Effector memory CD4-positive, alpha-beta T cell (primary cell): ENCODE data around the gene NKG7.

ENCODE experiments used
- DNase-seq, 3 donors: peaks; one replicate each; pipeline ENCODE4 v3.0.0-alpha.2; 2020
- H3K27ac ChIP-seq: 2 replicates; pipeline ENCODE4 v1.7.0; 2013; ENCODE audit warnings: mild to moderate bottlenecking, low read length, moderate library complexity; ENCODE audit not compliant: insufficient read depth, poor library complexity, severe bottlenecking
- H3K27me3 ChIP-seq: replicated peaks from 2 replicates; pipeline ENCODE4 v1.7.0; 2013; ENCODE audit warnings: mild to moderate bottlenecking, low read length; ENCODE audit not compliant: insufficient read depth, control insufficient read depth, poor library complexity, severe bottlenecking
- H3K36me3 ChIP-seq: 2 replicates; pipeline ENCODE4 v1.7.0; 2013; ENCODE audit warnings: mild to moderate bottlenecking, low read length, moderate library complexity; ENCODE audit not compliant: control insufficient read depth, insufficient read depth
- H3K4me1 ChIP-seq: 2 replicates; pipeline ENCODE4 v1.7.0; 2013; ENCODE audit warnings: low read length, mild to moderate bottlenecking; ENCODE audit not compliant: control insufficient read depth, insufficient read depth, poor library complexity, severe bottlenecking
- H3K4me3 ChIP-seq: 2 replicates; pipeline ENCODE4 v1.7.0; 2013; ENCODE audit warnings: low read length, low read depth, mild to moderate bottlenecking; ENCODE audit not compliant: insufficient read depth, poor library complexity, severe bottlenecking
- H3K9me3 ChIP-seq: 2 replicates; pipeline ENCODE4 v1.7.0; 2013; ENCODE audit warnings: mild to moderate bottlenecking, low read length, moderate library complexity; ENCODE audit not compliant: control insufficient read depth

Gene NKG7

GRCh38 chr19:51338563-51339312, 33.7 kb downstream of the NKG7 start:
- peaks cover 15% of the 10 kb centered on the region for H3K4me1 ChIP-seq
- H3K27ac ChIP-seq: peak overlapping the region; percentile 2
- no peaks in the 10 kb centered on the region for H3K27me3 ChIP-seq
- no peaks in the 10 kb centered on the region for H3K9me3 ChIP-seq
- H3K36me3 ChIP-seq: no peaks in the 10 kb centered on the region
- DNase-seq: peak; percentile 64 to 72 (median 70)
- peak overlapping the region; percentile 68 for H3K4me3 ChIP-seq

DNA sequence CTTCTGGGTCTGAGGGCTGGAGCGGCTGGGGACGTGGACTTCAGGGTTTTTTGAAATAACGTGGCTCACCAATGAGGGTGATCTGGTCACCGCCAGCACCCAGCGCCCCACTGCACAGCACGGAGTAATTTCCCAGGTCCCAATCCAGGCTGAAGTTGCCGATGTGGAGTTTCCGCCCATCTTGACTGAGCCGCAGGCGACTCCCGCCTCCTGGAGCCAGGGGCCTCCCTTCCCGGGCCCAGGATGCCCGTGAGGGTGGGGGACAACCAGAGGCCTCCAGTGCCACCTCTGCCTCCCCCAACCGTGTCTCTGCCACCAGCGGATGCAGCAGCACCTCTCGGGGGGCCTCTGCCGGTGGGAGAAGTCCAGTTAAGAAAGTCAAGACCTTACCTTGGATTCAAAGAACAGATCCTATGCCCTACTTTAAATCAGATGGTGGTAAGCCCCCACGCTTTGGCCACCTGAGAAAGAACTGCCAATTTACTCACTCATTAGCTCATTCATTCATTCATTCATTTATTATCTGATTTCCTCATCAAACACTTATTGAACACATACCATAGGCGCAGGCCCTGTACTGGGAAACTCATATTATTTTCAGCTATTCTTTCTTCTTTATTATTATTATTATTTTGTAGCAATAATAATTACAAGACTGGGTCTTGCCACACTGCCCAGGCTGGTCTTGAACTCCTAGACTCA, 34.4 kb downstream of the NKG7 start:
- H3K4me1 ChIP-seq: peaks cover 15% of the 10 kb centered on the region
- no peak overlapping the region for H3K4me3 ChIP-seq
- no peaks in the 10 kb centered on the region for H3K9me3 ChIP-seq
- no peak for DNase-seq
- no peak overlapping the region for H3K27ac ChIP-seq
- no peaks in the 10 kb centered on the region for H3K27me3 ChIP-seq
- H3K36me3 ChIP-seq: no peaks in the 10 kb centered on the region

GRCh38 chr19:51337141-51337860, 35.2 kb downstream of the NKG7 start:
- Histone ChIP-seq H3K36me3 (no peaks in the 10 kb centered on the region), H3K4me3 (no peak overlapping the region), H3K9me3 (no peaks in the 10 kb centered on the region), H3K27me3 (no peaks in the 10 kb centered on the region), H3K4me1 (peaks cover 15% of the 10 kb centered on the region), H3K27ac (no peak overlapping the region)
- DNase-seq: no peak

DNA sequence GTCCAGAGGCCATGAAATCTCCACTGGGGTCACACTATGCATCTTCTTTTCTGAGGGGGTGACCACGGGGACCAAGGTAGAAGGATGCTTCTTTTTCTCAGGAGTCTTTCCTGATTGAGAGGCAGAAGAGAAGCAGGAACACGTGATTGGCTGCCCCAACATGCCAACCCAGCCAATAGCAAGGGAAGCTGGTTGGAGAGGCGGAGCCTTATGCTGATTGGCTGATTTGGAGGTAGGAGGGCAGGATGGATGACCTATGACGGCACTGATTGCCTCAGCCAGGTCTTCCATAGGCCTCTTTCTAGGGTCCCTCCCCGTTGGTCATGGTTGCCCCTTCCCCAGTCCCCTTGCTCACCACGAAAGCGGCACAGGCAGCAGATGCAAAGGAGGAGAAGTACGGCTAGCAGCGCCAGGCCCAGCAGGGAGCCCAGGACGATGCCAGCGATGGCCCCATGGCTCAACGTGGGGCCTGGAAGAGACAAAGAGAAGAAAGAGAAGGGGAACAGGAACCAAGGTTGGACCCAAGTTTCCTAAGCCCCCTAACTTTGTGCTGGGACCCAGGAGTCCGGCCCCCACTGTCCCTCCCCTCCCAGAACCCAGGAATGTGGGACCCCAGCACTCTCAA, 38.5 kb downstream of the NKG7 start:
- Histone ChIP-seq H3K9me3 (no peaks in the 10 kb centered on the region), H3K27ac (no peak overlapping the region), H3K4me3 (no peak overlapping the region), H3K36me3 (no peaks in the 10 kb centered on the region), H3K27me3 (no peaks in the 10 kb centered on the region), H3K4me1 (peaks cover 6% of the 10 kb centered on the region)
- no peak for DNase-seq

- Histone ChIP-seq H3K4me3 (no peak overlapping the region), H3K9me3 (no peaks in the 10 kb centered on the region), H3K27ac (no peak overlapping the region), H3K4me1 (peaks cover 5% of the 10 kb centered on the region), H3K36me3 (no peaks in the 10 kb centered on the region), H3K27me3 (peaks cover 21% of the 10 kb centered on the region)
- no peak for DNase-seq
Measured at GRCh38 chr19:51331716-51332115, 40.7 kb downstream of the NKG7 start.

DNA sequence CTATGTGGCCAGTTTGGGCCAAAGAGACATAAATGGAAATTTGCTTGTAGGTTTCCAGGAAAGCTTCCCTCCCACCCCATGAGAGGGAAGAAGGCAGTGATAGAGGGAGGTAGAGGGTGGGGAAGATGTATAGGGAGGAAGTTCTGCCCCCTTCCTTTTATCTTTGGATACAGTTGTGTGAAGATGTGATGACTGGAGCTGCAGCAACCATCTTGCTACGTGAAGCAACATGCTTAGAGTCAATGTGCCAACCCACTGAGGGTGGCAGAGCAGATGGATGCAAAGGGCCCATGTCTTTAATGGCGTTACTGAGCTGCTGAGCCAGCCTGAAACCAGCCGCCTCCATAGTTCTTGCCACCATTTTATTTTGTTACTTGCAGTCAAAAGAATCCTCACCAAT, 41.3 kb downstream of the NKG7 start:
- Histone ChIP-seq H3K36me3 (no peaks in the 10 kb centered on the region), H3K4me3 (no peak overlapping the region), H3K27ac (no peak overlapping the region), H3K4me1 (peaks cover 5% of the 10 kb centered on the region), H3K9me3 (no peaks in the 10 kb centered on the region), H3K27me3 (peaks cover 26% of the 10 kb centered on the region)
- no peak for DNase-seq

DNA sequence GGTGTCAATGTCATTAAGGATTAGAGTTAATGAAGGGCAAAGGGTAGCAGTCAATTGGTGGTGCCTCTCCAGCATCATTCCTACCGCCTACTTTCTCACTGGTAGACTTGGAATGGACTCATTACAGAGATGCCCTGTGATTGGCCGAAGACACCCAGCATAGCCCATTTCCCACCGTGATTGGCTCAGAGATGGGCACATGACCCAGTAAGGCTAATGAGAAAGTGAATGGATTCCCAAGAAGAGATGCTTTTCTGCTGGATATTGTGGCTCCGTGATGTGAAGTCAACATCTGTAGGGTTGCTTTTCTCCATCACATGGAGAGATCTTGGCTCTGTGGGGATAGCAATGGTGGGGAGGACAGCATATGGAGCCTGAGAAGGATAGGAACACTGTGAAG, 42.1 kb downstream of the NKG7 start:
- H3K36me3 ChIP-seq: no peaks in the 10 kb centered on the region
- no peak for DNase-seq
- no peak overlapping the region for H3K4me3 ChIP-seq
- no peak overlapping the region for H3K27ac ChIP-seq
- H3K27me3 ChIP-seq: peaks cover 32% of the 10 kb centered on the region
- no peaks in the 10 kb centered on the region for H3K9me3 ChIP-seq
- peaks cover 5% of the 10 kb centered on the region for H3K4me1 ChIP-seq

- Histone ChIP-seq H3K36me3 (no peaks in the 10 kb centered on the region), H3K9me3 (no peaks in the 10 kb centered on the region), H3K27me3 (peaks cover 32% of the 10 kb centered on the region), H3K4me1 (peaks cover 5% of the 10 kb centered on the region), H3K4me3 (no peak overlapping the region), H3K27ac (no peak overlapping the region)
- DNase-seq: no peak
Measured at GRCh38 chr19:51329411-51329810, 43.0 kb downstream of the NKG7 start.

DNA sequence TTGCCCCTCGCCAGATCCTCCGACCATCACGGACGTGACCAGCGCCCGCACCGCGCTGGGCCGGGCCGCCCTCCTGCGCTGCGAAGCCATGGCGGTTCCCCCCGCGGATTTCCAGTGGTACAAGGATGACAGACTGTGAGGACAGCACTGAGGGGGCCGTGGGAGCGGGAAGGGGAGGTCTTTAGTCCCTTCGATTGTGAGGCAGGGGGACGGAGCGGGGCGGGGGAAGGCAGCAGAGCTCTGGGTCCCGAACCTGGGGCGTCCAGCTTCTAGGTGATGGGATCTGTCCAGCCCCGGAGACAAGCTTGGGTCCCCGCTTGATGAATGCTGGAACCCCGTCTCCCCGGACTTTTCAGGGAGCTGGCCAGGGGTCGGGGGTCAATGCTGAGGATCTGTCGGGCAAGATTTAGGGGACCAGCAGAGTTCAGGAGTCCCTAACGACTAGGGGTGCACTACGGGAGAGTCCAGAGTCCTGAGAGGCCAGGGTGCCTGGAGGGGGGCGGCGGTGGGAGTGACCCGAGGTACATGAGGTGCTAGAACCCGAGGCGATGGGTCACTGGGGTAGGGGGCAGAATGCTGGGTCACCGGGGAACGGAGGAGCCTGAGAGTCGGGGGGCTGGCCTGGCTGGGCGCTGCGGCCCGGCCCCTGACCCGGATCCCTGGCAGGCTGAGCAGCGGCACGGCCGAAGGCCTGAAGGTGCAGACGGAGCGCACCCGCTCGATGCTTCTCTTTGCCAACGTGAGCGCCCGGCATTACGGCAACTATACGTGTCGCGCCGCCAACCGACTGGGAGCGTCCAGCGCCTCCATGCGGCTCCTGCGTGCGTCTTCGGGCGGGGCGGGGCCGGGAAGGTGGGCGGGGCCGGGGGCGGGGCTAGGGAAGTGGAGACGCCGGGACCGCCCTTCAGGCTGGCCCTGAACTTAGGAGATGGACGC, 45.1 kb downstream of the NKG7 start:
- Histone ChIP-seq H3K4me1 (peaks cover 5% of the 10 kb centered on the region), H3K27ac (no peak overlapping the region), H3K4me3 (peak overlapping the region; percentile 22), H3K9me3 (no peaks in the 10 kb centered on the region), H3K27me3 (peaks cover 32% of the 10 kb centered on the region), H3K36me3 (no peaks in the 10 kb centered on the region)
- peak in 2 of 3 donors; percentile 25 to 35 for DNase-seq
